Stimulated activated CD4-positive, alpha-beta T cell treated with anti-CD3 and anti-CD28 coated beads, Interleukin-1b, Interleukin-23, amount 100 ng/mL, for 4 hours (primary cell): ENCODE results near the gene GLTPD2.
A peak's percentile ranks its signal among the peaks of the same experiment; 100 is the strongest.
"Not testable (repeated sequence)": the region's sequence is repeated elsewhere in the genome, so short reads cannot be mapped to it uniquely, and the experiment has no call there.

Experiments
- DNase-seq, 2 donors: peaks; one replicate each; pipeline ENCODE4 v3.0.0-alpha.2; 2020; ENCODE audit warnings: low read depth in 2 of 2

Gene GLTPD2

GRCh38 chr17:4807605-4808377 lies 19.0 kb downstream of the GLTPD2 start:
- DNase-seq, result no peak

GRCh38 chr17:4808378-4808767 lies 19.6 kb downstream of the GLTPD2 start:
- DNase-seq, result no peak

GRCh38 chr17:4810696-4811290 lies 22.0 kb downstream of the GLTPD2 start:
- DNase-seq, result no peak

GRCh38 chr17:4811471-4811870 lies 22.7 kb downstream of the GLTPD2 start:
- DNase-seq, result no peak

GRCh38 chr17:4812690-4813089 lies 23.9 kb downstream of the GLTPD2 start:
- DNase-seq, result no peak

GRCh38 chr17:4815043-4815675 lies 26.4 kb downstream of the GLTPD2 start:
- no peak for DNase-seq

GRCh38 chr17:4816826-4817225 lies 28.1 kb downstream of the GLTPD2 start:
- DNase-seq, result no peak

- DNase-seq, result no peak
Measured at GRCh38 chr17:4818276-4818675, 29.5 kb downstream of the GLTPD2 start.

GRCh38 chr17:4822835-4823234 lies 34.1 kb downstream of the GLTPD2 start:
- no peak for DNase-seq

- no peak for DNase-seq
Measured at GRCh38 chr17:4823373-4824089, 34.8 kb downstream of the GLTPD2 start.

- no peak for DNase-seq
Measured at GRCh38 chr17:4827399-4827798, 38.6 kb downstream of the GLTPD2 start.

GRCh38 chr17:4832829-4833177 lies 44.0 kb downstream of the GLTPD2 start:
- not testable (repeated sequence) for DNase-seq

- DNase-seq, result peak; percentile 78 to 82
Measured at GRCh38 chr17:4833178-4833940, 44.6 kb downstream of the GLTPD2 start, which contains the start of gene MINK1. TSS of gene MINK1 (plus strand) at chr17:4833340. CDS start at chr17:4833584, 244 bp downstream.

- peak in 1 of 2 donors; percentile 8 for DNase-seq
Measured at GRCh38 chr17:4833941-4834680, 45.3 kb downstream of the GLTPD2 start.

- DNase-seq, result no peak
Measured at GRCh38 chr17:4834681-4835020, 45.9 kb downstream of the GLTPD2 start.

- DNase-seq, result no peak
Measured at GRCh38 chr17:4836221-4836620, 47.5 kb downstream of the GLTPD2 start.

GRCh38 chr17:4837471-4838308 lies 48.9 kb downstream of the GLTPD2 start:
- no peak for DNase-seq

- DNase-seq, result no peak
Measured at GRCh38 chr17:4838309-4838785, 49.6 kb downstream of the GLTPD2 start.

- DNase-seq, result no peak
Measured at GRCh38 chr17:4839221-4839620, 50.5 kb downstream of the GLTPD2 start.
